ENCODE data around the gene UBL7. TPM values are rescaled to one million over a fixed set of nuclear protein-coding genes. Genes with fewer than 3 reads are reported as not detected.

UBL7 gene
- total and polyA plus RNA-seq, 2 donors (not counting 1 experiment from before 2014, with no cell fraction given): 44.4 to 73.9 TPM

GRCh38 chr15:74454764-74455500 is 6.0 kb downstream of the UBL7 start:
- CTCF ChIA-PET: interaction anchor here (0.6 to 3.3 kb wide), 4 partner anchors 14 to 73 kb away, joined by 3 to 18 read pairs (median 4); no protein-coding TSS in a partner anchor
- peaks cover 0 to 73% of the 10 kb centered on the region in 2 experiments for H3K36me3 ChIP-seq (replicated peaks in 1 of 2; ENCODE audit: control extremely low read depth in 1 of 2, control insufficient read depth in 1 of 2, extremely low read depth in 1 of 2, insufficient read depth in 2 of 2, low read length in 1 of 2)
- ATAC-seq (ENCODE audit: low read depth) (no peak), DNase-seq (no peak)
- H4K20me1 ChIP-seq (ENCODE audit: control insufficient read depth, insufficient read depth, low read length, poor library complexity, severe bottlenecking): peaks cover 3% of the 10 kb centered on the region
- Mint-ChIP-seq H3K27me3 (no peaks in the 10 kb centered on the region), H3K4me3 (no peak overlapping the region), H3K4me1 (peaks cover 2% of the 10 kb centered on the region), H3K27ac (no peak overlapping the region), H3K9me3 (ENCODE audit: insufficient read depth) (no peaks in the 10 kb centered on the region)
- no peak overlapping the region for H3K9ac ChIP-seq (ENCODE audit: low read length)
- H2AFZ ChIP-seq (ENCODE audit: insufficient read depth, low read depth, low read length, poor library complexity, severe bottlenecking): no peak overlapping the region
- no peaks in the 10 kb centered on the region for H3K9me3 ChIP-seq (ENCODE audit: control extremely low read depth in 1 of 3, control insufficient read depth in 2 of 3, insufficient read depth in 1 of 3, low read length in 2 of 3)
- H3K79me2 ChIP-seq (ENCODE audit: control insufficient read depth, insufficient read depth, low read length): peaks cover 39% of the 10 kb centered on the region
- H3K27ac ChIP-seq (ENCODE audit: low read length in 2 of 2): no peak overlapping the region
- H3K4me1 ChIP-seq (ENCODE audit: control insufficient read depth in 2 of 2, insufficient read depth in 2 of 2, low read length in 2 of 2): peaks cover 2 to 5% of the 10 kb centered on the region in 2 donors
- POLR2A ChIA-PET: no interaction called here
- no peak overlapping the region for H3K4me3 ChIP-seq (ENCODE audit: control extremely low read depth in 1 of 5, extremely low read depth in 1 of 5, insufficient read depth in 1 of 5, low read depth in 2 of 5, low read length in 4 of 5)
- intact Hi-C loops (cut with micrococcal nuclease): no loop called here
- H3K4me2 ChIP-seq (replicated peaks; ENCODE audit: low read depth, low read length, poor library complexity, severe bottlenecking): no peak overlapping the region
- TF ChIP-seq CTCF (IDR thresholded peaks at IDR 0.05): no peak
- TF ChIP-seq EZH2 (IDR thresholded peaks at IDR 0.05; ENCODE audit: borderline replicate concordance, insufficient read depth, low read depth, low read length, poor library complexity, severe bottlenecking): no peak
- H3K27me3 ChIP-seq (replicated peaks in 1 of 4; ENCODE audit: control extremely low read depth in 1 of 4, control insufficient read depth in 3 of 4, insufficient read depth in 4 of 4, low read length in 3 of 4): no peaks in the 10 kb centered on the region

Measured in B cell (primary cell).